Choroid plexus epithelial cell (primary cell): Measurements from ENCODE around the gene LIMS2.
A peak's percentile ranks its signal among the peaks of the same experiment; 100 is the strongest.

Source experiments
- DNase-seq: peaks from one replicate; pipeline ENCODE4 v3.0.0-alpha.2; 2010; ENCODE audit warnings: low read depth
- H3K4me3 ChIP-seq: 2 replicates; pipeline ENCODE4 v1.5.1; 2011; ENCODE audit warnings: low read depth, mild to moderate bottlenecking, control low read depth, low read length, moderate library complexity
- CTCF ChIP-seq: conservative IDR thresholded peaks from 2 replicates; pipeline ENCODE4 v1.5.1; 2011; ENCODE audit warnings: low read depth, mild to moderate bottlenecking, control low read depth, inconsistent platforms, low read length, moderate library complexity

LIMS2 gene

GRCh38 chr2:127700527-127701192 is 25.3 kb upstream of the LIMS2 start:
- peak overlapping the region; percentile 72 for H3K4me3 ChIP-seq
- no peak for TF ChIP-seq CTCF
- DNase-seq = no peak

DNA sequence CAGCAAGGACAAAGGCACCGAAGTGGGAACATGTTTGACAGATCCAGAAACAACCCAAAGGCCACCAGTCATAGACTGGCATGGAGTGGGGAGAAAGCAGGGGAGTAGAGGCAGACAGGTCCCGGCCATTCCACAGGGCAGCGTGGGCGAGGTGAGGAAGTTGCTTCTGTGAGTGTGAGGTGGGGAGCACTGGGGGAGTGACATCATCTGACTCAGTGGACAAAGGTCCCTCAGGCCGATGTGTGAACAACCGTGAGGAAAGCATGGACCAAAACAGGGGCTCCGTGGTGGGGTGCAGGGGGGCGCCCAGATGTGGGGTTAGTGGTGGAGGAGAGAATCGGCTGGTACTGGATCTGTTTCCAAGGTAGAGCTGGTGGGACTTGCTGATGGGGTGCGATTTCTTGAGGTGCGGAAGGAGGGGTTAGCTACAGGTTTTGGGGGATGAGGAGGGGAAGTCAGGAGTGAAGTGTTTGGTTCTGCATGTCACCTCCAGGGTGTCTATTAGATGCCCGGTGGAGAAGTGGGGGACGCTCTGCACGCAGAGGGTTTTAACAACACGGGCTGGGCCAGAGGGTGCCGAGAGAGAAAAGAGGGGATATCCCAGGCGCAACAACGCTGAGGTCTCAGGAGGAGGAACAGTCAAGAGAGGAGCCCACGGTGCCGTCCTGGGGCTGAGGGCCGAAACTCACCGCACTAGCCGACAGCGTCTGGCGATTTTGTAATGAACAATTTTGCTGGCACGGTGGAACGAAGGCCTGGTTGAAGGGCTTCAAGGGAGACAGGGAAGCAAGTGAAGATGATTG is 23.4 kb upstream of the LIMS2 start:
- no peak for DNase-seq
- no peak for TF ChIP-seq CTCF
- H3K4me3 ChIP-seq = no peak overlapping the region

GRCh38 chr2:127697482-127698180 is 22.3 kb upstream of the LIMS2 start:
- no peak for TF ChIP-seq CTCF
- no peak overlapping the region for H3K4me3 ChIP-seq
- DNase-seq = no peak

DNA sequence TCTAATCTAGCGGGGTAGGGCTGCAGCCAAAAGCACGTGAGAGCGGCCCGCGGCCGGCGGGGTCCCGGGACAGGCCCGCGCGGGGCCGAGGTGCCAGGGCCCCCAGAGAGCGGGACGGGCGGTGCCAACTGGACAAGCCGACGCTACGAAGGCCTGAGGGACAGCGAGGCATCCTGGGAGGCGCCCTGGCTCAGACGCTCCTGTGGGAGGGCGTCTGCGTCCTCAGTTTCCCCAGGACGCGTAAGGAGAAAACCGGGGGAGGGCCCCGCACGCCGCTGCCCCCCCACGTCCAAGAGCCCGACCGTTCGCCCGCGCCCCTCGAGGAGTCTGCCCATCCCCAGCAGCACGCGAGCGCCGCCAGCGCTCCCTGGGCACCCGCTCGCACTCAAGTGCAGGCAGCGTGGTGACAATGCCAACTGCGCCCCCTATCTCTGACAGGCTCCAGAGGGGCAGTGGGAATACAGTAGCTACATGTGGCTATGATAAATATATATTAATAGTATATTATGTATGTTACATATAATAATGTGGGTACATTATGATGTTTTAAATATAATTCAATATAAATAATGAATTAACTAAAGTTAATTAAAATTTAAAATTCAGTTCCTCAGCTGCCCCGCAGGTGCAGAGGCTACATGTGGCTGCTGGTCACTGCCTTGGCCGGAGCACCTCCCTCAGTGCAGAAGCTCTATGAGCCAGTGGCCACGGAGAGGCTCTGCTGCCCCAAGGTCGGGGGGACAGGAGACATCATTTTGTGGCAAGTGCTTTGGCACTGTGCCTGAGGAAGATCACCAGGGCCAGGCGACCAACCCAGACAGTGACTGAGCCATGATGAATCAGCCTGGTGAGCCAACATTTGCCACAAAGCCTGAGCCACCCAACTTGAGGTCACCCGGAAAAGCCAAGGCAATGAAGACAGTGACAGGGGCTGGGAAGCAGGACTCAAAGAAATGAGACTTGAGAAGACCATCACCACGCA is 20.5 kb upstream of the LIMS2 start:
- peak; percentile 50 for DNase-seq
- H3K4me3 ChIP-seq = peak overlapping the region; percentile 41
- TF ChIP-seq CTCF = peak; percentile 54

DNA sequence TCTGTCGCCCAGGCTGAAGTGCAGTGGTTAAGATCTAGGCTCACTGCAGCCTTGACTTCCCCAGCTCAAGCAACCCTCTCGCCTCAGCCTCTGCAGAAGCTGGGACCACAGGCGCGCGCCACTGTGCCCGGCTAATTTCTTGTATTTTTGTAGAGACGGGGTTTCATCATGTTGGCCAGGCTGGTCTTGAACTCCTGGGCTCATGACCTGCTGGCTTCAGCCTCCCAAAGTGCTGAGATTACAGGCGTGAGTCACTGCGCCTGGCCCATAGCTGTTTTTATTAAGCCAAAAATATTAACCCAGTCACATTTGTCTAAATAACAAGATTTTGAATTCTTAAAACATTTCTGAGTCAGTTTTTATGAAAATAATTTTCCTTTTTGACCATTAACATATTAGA is 19.7 kb upstream of the LIMS2 start:
- no peak overlapping the region for H3K4me3 ChIP-seq
- no peak for DNase-seq
- no peak for TF ChIP-seq CTCF

GRCh38 chr2:127690696-127691095 is 15.4 kb upstream of the LIMS2 start:
- no peak for TF ChIP-seq CTCF
- no peak for DNase-seq
- H3K4me3 ChIP-seq = no peak overlapping the region
